Immature natural killer cell (primary cell): ENCODE measurements around the gene CLEC9A. TPM values are rescaled to one million over a fixed set of nuclear protein-coding genes. Genes with fewer than 3 reads are reported as not detected.

Experiments used
- DNase-seq, 3 donors: peaks; one replicate each; pipeline ENCODE4 v3.0.0; 2022; ENCODE audit warnings: mixed read lengths in 1 of 3
- H3K27ac Mint-ChIP-seq, 6 donors: one replicate each; pipeline ENCODE4 v1.8.0; 2020; ENCODE audit warnings: mixed read lengths in 6 of 6, mild to moderate bottlenecking in 5 of 6, inconsistent platforms in 4 of 6, moderate library complexity in 3 of 6
- H3K27me3 Mint-ChIP-seq, 3 donors: one replicate each; pipeline ENCODE4 v1.8.0; 2020 to 2021; ENCODE audit warnings: low read depth in 3 of 3, mild to moderate bottlenecking in 3 of 3, mixed read lengths in 3 of 3, moderate library complexity in 3 of 3, inconsistent platforms in 1 of 3
- H3K36me3 Mint-ChIP-seq, 3 donors: one replicate each; pipeline ENCODE4 v1.8.0; 2020; ENCODE audit warnings: mixed read lengths in 3 of 3, inconsistent platforms in 2 of 3, mild to moderate bottlenecking in 2 of 3
- H3K4me1 Mint-ChIP-seq, 2 donors: one replicate each; pipeline ENCODE4 v1.8.0; 2020; ENCODE audit warnings: inconsistent platforms in 2 of 2, mild to moderate bottlenecking in 2 of 2, mixed read lengths in 2 of 2, moderate library complexity in 1 of 2
- H3K4me3 Mint-ChIP-seq, 5 donors: one replicate each; pipeline ENCODE4 v1.8.0; 2020; ENCODE audit warnings: mild to moderate bottlenecking in 5 of 5, mixed read lengths in 5 of 5, inconsistent platforms in 3 of 5, moderate library complexity in 3 of 5
- H3K9me3 Mint-ChIP-seq, 6 donors: one replicate each; pipeline ENCODE4 v1.8.0; 2020; ENCODE audit warnings: mild to moderate bottlenecking in 6 of 6, mixed read lengths in 6 of 6, inconsistent platforms in 4 of 6, moderate library complexity in 3 of 6
- polyA plus RNA-seq, 3 donors: library from polyadenylated mRNA; unstranded; fragments of 300-500 nt; fragmentation: Illumina TruSeq; gene quantifications; one replicate each; pipeline ENCODE4 v1.2.3, GENCODE V29; 2021

The CLEC9A gene
- polyA plus RNA-seq, 3 donors from 2014 or later: 0.99 TPM; not detected in 2

DNA sequence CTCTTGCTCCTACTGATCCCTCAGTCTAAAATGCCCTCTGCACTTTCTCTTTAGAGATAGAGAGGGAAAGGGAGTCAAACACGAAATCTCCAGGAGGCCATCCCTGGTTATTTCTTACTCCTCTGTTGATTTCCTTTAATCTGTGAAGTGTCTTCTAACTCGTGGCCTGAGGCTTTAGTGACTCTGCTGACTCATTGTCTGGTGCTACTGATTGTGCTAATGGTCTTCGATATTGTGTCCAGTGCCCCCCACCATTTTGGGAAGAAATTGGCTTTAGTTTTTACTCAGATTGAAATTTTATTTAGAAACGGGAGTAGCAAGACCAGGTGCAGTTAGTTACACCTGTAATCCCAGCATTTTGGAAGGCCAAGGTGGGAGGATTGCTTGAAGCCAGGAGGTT lies 839 bp downstream of the CLEC9A start:
- no peak for DNase-seq
- H3K36me3 Mint-ChIP-seq: peaks cover 0 to 4% (median 0%) of the 10 kb centered on the region in 3 donors
- H3K4me1 Mint-ChIP-seq: peaks cover 0 to under 1% of the 10 kb centered on the region in 2 donors
- H3K27me3 Mint-ChIP-seq: peaks cover 1 to 7% (median 4%) of the 10 kb centered on the region in 3 donors
- no peak overlapping the region for H3K4me3 Mint-ChIP-seq
- no peaks in the 10 kb centered on the region for H3K9me3 Mint-ChIP-seq
- no peak overlapping the region for H3K27ac Mint-ChIP-seq

DNA sequence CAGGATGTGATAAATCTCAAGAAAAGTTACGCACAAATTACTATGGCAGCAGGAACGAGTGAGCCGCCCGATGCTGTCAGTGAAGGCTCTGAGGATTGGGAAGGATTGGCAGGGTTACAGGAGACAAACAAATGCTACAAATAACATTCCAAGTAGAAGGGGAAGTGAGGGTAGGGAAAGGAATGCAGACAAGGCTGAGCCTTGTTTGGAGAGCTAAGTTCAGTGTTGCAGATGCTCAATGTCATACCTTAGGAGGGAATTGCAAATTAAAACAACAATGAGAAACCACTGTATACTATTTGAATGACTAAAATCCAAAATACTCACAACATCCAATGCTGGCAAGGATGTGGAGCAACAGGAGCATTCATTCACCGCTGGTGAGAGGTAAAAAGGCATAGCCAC lies 1.3 kb downstream of the CLEC9A start:
- no peaks in the 10 kb centered on the region for H3K9me3 Mint-ChIP-seq
- peaks cover 0 to 4% (median 0%) of the 10 kb centered on the region in 3 donors for H3K36me3 Mint-ChIP-seq
- H3K27me3 Mint-ChIP-seq: peaks cover 1 to 6% (median 4%) of the 10 kb centered on the region in 3 donors
- H3K27ac Mint-ChIP-seq: no peak overlapping the region
- H3K4me1 Mint-ChIP-seq: peaks cover 4% of the 10 kb centered on the region in 2 donors
- no peak overlapping the region for H3K4me3 Mint-ChIP-seq
- no peak for DNase-seq

DNA sequence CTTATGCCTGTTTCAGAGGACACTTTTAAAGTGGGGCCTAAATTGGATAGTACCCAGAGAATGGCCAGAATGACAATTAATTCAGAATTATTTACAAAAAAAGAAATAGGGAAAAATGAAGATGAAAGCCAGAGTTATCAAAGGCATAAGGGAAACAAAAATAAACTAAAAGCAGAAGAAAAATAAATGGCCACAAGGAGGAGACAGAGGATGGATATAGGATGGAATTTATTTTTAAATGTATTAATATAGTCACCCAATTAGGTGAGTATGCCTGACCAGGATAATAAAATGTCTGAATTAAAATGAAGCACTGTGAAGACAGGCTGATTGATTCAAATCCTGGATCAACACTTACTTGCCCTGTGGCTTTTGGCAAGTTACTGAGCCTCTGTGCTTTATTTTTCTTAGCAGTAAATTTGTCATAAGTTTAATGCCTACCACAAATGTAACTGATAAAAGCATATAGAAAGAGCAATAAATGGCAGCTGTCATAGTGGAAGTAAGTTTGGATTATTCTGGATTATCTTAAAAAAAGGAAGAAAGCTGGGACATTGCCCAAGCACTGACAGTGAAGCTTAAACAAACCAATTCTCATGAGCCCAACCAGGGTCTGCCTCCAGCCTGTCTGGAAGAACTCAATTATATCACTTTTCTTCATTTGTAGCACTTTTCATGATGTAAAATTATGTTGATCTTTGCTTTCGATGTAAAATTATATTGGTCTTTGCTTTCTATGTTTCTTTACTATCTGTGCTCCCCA lies 3.5 kb downstream of the CLEC9A start:
- Mint-ChIP-seq H3K9me3 (no peaks in the 10 kb centered on the region), H3K36me3 (peaks cover 0 to 4% (median 0%) of the 10 kb centered on the region in 3 donors), H3K27ac (no peak overlapping the region), H3K4me1 (peaks cover 6% of the 10 kb centered on the region in 2 donors), H3K4me3 (no peak overlapping the region), H3K27me3 (peaks cover 1 to 5% (median 4%) of the 10 kb centered on the region in 3 donors)
- peak in 1 of 3 donors; percentile 8 for DNase-seq

DNA sequence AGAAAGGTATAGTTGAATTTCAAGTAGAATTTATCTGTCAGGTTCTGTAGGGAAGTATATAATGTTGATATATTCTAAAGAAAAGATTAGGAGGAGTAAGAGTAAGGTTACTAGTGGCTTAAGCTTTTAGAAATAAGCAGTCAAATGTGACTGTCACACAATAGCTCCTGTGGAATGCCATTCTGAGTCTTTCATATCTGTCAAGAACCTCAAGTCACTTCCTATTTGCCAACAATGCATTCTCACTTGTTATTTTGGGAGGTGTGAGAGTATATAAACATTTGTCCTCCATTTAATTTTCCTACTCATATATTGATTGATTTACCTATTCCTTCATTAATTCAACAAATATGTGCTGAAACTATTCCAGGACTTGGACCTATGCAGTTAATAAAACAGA lies 11.7 kb downstream of the CLEC9A start:
- H3K27me3 Mint-ChIP-seq: peaks cover 0 to 10% (median 4%) of the 10 kb centered on the region in 3 donors
- H3K4me1 Mint-ChIP-seq: no peaks in the 10 kb centered on the region
- H3K4me3 Mint-ChIP-seq: no peak overlapping the region
- H3K9me3 Mint-ChIP-seq: no peaks in the 10 kb centered on the region
- no peak for DNase-seq
- no peak overlapping the region for H3K27ac Mint-ChIP-seq
- no peaks in the 10 kb centered on the region for H3K36me3 Mint-ChIP-seq

DNA sequence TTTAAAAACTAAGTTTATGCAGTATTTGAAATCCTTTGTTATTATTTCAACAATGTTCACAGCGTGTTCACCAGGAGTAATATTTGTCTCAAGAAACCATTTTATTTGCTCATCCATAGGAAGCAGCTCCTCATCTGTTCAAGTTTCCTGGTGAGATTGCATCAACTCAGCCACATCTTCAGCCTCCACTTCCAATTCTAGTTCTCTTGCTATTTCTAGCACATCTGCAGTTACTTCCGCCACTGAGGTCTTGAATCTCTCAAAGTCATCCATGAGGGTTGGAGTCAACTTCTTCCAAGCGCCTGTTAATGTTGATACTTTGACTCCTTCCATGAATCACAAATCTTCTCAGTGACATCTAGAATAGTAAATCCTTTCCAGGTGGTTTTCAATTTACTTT lies 18.0 kb downstream of the CLEC9A start:
- Mint-ChIP-seq H3K27ac (no peak overlapping the region), H3K36me3 (no peaks in the 10 kb centered on the region), H3K4me1 (peaks cover 7 to 16% of the 10 kb centered on the region in 2 donors), H3K9me3 (no peaks in the 10 kb centered on the region), H3K27me3 (peaks cover 0 to 14% (median 4%) of the 10 kb centered on the region in 3 donors), H3K4me3 (no peak overlapping the region)
- DNase-seq: no peak

DNA sequence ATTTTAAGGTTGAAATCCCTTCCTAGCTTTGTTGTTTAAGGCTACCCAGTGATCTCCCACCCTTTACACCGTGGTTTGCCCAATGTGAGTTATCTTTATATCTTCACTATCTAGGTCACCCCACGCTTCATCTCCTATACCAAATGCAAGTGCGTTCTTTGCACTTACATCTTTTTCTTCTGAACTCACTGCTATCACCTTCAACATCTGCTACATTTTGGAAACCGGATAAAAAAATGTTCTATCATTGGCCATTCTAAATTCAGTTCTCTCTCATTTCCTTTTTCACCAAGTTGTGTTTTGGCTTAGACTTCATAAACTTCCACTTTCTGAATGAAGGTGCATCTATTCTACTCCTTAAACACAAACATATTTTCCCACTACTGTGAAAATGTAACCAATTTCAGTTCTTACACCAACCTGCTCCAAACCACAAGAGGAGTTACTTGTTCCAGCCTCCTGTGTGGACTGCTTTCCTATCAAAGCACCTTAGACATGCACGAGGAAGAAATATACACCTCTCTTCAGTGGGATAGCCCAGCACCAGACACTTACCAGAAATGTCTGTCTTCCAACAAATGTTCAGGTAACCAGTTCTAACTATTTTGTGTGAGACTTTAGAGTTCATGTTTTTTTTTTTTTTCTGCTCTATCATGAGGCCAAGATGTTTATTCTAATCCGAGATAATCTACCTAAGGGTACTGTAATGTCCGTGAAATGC lies 21.9 kb downstream of the CLEC9A start:
- Mint-ChIP-seq H3K4me3 (peak overlapping the region; percentile 0 to 41 (median 7)), H3K9me3 (peaks cover 0 to 1% (median 0%) of the 10 kb centered on the region in 6 donors), H3K4me1 (peaks cover 7 to 16% of the 10 kb centered on the region in 2 donors), H3K36me3 (no peaks in the 10 kb centered on the region), H3K27ac (peak overlapping the region in 1 of 6 donors; percentile 4), H3K27me3 (peaks cover 2 to 15% (median 4%) of the 10 kb centered on the region in 3 donors)
- no peak for DNase-seq

DNA sequence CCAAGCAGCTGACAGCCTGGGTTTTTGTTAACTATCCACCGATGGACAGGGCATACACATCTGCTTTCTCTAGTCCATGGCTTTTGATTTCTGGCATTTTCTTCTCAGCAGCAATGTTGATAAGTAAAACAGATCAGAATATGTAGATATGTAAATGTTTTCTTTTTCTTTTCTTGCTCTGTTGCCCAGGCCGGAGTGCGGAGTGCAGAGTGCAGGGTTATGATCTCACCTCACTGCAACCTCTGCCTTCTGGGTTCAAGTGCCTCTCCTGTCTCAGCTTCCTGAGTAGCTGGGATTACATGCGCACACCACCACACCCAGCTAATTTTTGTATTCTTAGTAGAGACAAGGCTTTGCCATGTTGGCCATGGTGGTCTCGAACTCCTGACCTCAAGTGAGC lies 27.9 kb downstream of the CLEC9A start:
- no peak for DNase-seq
- H3K36me3 Mint-ChIP-seq: no peaks in the 10 kb centered on the region
- peaks cover 0 to 1% (median 0%) of the 10 kb centered on the region in 6 donors for H3K9me3 Mint-ChIP-seq
- H3K27me3 Mint-ChIP-seq: peaks cover 3 to 6% (median 6%) of the 10 kb centered on the region in 3 donors
- H3K27ac Mint-ChIP-seq: no peak overlapping the region
- no peak overlapping the region for H3K4me3 Mint-ChIP-seq
- H3K4me1 Mint-ChIP-seq: peaks cover 0 to under 1% of the 10 kb centered on the region in 2 donors

DNA sequence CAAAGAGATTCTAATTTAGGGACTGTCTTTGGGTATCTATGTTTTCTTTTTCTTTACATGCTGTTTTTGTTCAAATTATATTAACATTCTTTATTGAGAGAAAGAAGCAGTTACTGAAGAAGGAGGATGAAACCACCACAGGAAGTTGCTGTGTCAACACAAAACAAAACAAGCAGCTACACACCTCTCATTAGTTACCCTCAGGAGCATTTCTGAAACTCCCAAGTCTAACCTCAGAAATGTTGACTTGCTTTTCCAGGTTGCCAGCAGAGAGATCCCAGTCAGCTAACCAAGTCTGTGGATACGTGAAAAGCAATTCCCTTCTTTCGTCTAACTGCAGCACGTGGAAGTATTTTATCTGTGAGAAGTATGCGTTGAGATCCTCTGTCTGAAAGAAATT lies 34.8 kb downstream of the CLEC9A start:
- no peak overlapping the region for H3K27ac Mint-ChIP-seq
- no peak overlapping the region for H3K4me3 Mint-ChIP-seq
- no peaks in the 10 kb centered on the region for H3K4me1 Mint-ChIP-seq
- DNase-seq: no peak
- peaks cover 6 to 12% (median 7%) of the 10 kb centered on the region in 3 donors for H3K27me3 Mint-ChIP-seq
- H3K9me3 Mint-ChIP-seq: no peaks in the 10 kb centered on the region
- no peaks in the 10 kb centered on the region for H3K36me3 Mint-ChIP-seq

DNA sequence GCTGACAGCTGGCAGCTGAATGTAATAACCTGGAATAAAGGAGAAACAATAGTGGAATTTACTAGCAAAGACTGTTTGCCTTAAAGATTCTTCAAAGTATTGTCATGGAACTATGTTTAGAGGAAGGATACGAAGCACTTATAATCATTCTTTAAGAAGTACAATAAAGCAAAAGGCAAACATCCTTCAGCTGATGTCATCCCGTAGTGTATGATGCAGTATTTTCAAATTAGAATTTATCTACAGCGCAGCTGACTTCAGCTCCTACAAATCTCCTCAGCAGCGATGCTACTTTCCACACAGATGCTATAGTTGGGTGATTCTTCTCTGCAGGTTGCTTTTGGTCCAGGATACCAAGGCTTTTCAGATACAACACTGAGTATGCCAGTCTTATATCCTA lies 36.8 kb downstream of the CLEC9A start:
- H3K27ac Mint-ChIP-seq: no peak overlapping the region
- no peak overlapping the region for H3K4me3 Mint-ChIP-seq
- no peaks in the 10 kb centered on the region for H3K9me3 Mint-ChIP-seq
- H3K36me3 Mint-ChIP-seq: no peaks in the 10 kb centered on the region
- H3K4me1 Mint-ChIP-seq: no peaks in the 10 kb centered on the region
- DNase-seq: no peak
- H3K27me3 Mint-ChIP-seq: peaks cover 6 to 15% (median 9%) of the 10 kb centered on the region in 3 donors

DNA sequence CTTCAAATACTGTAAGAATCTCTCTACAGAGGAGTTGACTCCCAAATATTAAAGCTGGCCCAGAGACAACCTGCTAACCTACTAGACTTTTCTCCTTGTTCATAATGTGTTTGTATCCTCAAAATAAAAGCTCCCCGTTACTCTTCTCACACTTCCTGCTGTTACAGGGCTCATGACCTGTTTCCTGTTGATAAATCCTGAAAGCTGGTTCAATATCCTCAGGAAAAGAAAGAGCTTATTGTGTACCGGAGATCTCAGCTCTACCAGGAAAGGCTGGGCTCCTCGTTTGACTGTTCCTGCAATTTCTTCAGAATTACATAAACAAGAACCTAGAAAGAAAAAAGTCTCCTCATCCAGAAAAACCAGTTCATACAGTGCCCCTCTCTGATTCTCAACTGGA lies 37.5 kb downstream of the CLEC9A start:
- H3K4me1 Mint-ChIP-seq: no peaks in the 10 kb centered on the region
- H3K9me3 Mint-ChIP-seq: no peaks in the 10 kb centered on the region
- peaks cover 6 to 15% (median 9%) of the 10 kb centered on the region in 3 donors for H3K27me3 Mint-ChIP-seq
- no peaks in the 10 kb centered on the region for H3K36me3 Mint-ChIP-seq
- DNase-seq: no peak
- H3K27ac Mint-ChIP-seq: no peak overlapping the region
- no peak overlapping the region for H3K4me3 Mint-ChIP-seq

DNA sequence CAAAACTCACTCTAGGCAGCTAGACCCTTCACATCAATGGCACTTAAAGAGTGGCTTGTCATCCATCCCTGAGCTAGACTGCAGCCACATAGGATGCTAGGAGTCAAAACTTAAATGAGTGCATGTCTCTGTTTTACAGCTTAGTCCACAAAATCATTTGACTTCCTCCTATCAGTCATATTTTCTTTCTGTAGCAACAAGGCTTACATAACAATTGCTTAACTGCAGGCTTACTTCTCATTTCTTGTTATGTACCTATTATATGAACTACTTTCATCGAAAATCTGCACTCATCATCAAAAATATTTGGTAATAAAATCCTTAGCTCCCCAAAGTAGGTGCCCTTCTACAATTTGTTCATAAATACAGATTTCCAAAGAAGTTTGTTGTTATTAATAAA lies 38.2 kb downstream of the CLEC9A start:
- Mint-ChIP-seq H3K4me3 (no peak overlapping the region), H3K9me3 (no peaks in the 10 kb centered on the region), H3K4me1 (no peaks in the 10 kb centered on the region), H3K36me3 (no peaks in the 10 kb centered on the region), H3K27ac (no peak overlapping the region), H3K27me3 (peaks cover 6 to 15% (median 9%) of the 10 kb centered on the region in 3 donors)
- DNase-seq: no peak

DNA sequence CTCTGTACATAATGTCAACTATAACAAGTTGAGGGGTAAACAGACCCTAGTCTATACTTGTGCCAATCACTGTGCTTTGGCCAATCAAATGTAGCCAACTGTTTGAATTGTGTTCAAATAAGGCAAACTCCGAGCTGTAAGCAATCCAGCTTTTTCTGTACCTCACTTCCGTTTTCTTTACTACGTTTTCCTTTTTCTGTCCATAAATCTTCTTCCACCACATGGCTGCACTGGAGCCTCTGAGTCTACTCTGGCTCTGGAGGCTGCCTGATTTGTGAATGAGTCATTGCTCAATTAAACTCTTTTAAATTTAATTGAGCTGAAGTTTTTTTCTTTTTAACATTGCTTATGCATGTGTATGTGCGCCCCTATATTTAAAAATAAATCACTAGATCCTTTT lies 38.6 kb downstream of the CLEC9A start:
- Mint-ChIP-seq H3K27ac (no peak overlapping the region), H3K4me1 (no peaks in the 10 kb centered on the region), H3K36me3 (no peaks in the 10 kb centered on the region), H3K4me3 (no peak overlapping the region), H3K9me3 (no peaks in the 10 kb centered on the region), H3K27me3 (peaks cover 6 to 15% (median 9%) of the 10 kb centered on the region in 3 donors)
- no peak for DNase-seq

DNA sequence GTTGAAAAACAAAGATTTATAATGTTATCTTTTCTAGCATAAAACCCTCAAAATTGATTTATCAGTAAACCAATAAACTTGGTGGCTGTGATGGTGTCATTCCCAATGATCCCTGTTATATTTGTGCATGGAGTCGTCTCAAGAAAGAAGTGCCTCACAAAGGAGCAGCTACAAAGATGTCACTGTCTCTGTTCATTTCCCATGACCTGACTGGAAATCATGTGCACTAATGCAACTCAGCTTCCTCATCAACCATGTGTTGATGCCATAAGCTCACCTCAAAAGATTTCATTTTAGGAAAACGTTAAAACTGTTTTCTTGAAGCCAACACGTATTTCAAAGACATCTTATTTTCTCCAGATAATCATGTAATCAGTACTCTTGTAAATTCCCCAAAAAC lies 39.5 kb downstream of the CLEC9A start:
- Mint-ChIP-seq H3K36me3 (no peaks in the 10 kb centered on the region), H3K4me3 (no peak overlapping the region), H3K27ac (no peak overlapping the region), H3K4me1 (no peaks in the 10 kb centered on the region), H3K9me3 (no peaks in the 10 kb centered on the region), H3K27me3 (peaks cover 2 to 12% (median 9%) of the 10 kb centered on the region in 3 donors)
- no peak for DNase-seq

DNA sequence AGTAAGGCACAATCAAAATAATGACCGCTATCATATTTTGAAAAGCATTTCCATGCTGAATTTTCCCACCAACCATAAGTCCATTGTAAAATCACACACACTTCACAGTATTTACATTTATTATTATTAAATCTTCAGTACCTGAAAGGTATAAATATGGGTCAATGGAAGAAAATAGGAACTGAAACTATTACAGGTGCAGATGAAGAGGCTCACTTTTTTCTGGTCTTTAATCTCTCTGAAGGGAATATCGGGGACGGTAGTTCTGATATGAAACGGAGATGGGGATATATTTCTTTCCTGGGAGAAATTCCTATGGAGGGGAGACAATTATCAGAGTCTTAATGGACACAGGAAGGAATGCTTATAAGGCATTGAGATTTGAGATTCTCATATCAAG lies 39.9 kb downstream of the CLEC9A start:
- no peaks in the 10 kb centered on the region for H3K9me3 Mint-ChIP-seq

More for the DNA sequence above, 39.9 kb downstream of the CLEC9A start:
- no peaks in the 10 kb centered on the region for H3K36me3 Mint-ChIP-seq
- no peak overlapping the region for H3K27ac Mint-ChIP-seq
- H3K27me3 Mint-ChIP-seq: peaks cover 2 to 12% (median 9%) of the 10 kb centered on the region in 3 donors
- H3K4me3 Mint-ChIP-seq: no peak overlapping the region
- H3K4me1 Mint-ChIP-seq: no peaks in the 10 kb centered on the region
- DNase-seq: no peak
